ENCODE results near the gene DHRS1. TPM values are rescaled to one million over a fixed set of nuclear protein-coding genes. Genes with fewer than 3 reads are reported as not detected.

The DHRS1 gene
- total RNA-seq, 1 donor from 2014 or later = 84.2 TPM

DNA sequence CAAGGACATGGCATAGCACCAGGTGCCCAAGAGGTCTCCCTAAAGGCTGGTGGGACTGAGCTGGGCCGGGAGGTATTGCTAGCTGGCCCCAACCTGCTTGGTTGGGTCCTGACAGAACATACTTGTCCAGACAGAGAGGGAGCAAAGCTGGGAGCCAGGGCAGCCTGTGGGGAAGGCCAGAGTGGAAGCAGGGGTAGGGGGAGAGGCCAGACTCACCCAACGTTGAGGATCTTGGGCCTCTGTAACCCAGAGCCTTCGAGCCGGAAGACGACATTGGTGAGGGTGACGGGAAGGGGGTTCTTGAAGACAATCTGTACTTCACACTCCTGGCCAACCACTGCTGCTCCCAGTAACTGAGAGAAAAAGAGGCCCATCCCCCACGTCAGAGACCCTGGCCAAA is 45.6 kb downstream of the DHRS1 start:
- no peaks in the 10 kb centered on the region for H3K36me3 ChIP-seq
- no peak overlapping the region for H3K27ac ChIP-seq
- TF ChIP-seq POLR2AphosphoS5 (IDR thresholded peaks at IDR 0.05; ENCODE audit: insufficient read depth in 1 of 2, low read depth in 1 of 2) (no peak), POLR2A (IDR thresholded peaks at IDR 0.05) (no peak)
- TF ChIP-seq, protein P1, sequence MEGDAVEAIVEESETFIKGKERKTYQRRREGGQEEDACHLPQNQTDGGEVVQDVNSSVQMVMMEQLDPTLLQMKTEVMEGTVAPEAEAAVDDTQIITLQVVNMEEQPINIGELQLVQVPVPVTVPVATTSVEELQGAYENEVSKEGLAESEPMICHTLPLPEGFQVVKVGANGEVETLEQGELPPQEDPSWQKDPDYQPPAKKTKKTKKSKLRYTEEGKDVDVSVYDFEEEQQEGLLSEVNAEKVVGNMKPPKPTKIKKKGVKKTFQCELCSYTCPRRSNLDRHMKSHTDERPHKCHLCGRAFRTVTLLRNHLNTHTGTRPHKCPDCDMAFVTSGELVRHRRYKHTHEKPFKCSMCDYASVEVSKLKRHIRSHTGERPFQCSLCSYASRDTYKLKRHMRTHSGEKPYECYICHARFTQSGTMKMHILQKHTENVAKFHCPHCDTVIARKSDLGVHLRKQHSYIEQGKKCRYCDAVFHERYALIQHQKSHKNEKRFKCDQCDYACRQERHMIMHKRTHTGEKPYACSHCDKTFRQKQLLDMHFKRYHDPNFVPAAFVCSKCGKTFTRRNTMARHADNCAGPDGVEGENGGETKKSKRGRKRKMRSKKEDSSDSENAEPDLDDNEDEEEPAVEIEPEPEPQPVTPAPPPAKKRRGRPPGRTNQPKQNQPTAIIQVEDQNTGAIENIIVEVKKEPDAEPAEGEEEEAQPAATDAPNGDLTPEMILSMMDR (IDR thresholded peaks at IDR 0.05) = no peak
- intact Hi-C loops (cut with DNase I) = no loop called here
- no peak for DNase-seq (ENCODE audit: extremely low spot score in 2 of 2)
- H3K9me3 ChIP-seq = no peaks in the 10 kb centered on the region
- no peaks in the 10 kb centered on the region for H3K27me3 ChIP-seq
- no peak overlapping the region for H3K4me3 ChIP-seq
- peaks cover 3% of the 10 kb centered on the region for H3K4me1 ChIP-seq

DNA sequence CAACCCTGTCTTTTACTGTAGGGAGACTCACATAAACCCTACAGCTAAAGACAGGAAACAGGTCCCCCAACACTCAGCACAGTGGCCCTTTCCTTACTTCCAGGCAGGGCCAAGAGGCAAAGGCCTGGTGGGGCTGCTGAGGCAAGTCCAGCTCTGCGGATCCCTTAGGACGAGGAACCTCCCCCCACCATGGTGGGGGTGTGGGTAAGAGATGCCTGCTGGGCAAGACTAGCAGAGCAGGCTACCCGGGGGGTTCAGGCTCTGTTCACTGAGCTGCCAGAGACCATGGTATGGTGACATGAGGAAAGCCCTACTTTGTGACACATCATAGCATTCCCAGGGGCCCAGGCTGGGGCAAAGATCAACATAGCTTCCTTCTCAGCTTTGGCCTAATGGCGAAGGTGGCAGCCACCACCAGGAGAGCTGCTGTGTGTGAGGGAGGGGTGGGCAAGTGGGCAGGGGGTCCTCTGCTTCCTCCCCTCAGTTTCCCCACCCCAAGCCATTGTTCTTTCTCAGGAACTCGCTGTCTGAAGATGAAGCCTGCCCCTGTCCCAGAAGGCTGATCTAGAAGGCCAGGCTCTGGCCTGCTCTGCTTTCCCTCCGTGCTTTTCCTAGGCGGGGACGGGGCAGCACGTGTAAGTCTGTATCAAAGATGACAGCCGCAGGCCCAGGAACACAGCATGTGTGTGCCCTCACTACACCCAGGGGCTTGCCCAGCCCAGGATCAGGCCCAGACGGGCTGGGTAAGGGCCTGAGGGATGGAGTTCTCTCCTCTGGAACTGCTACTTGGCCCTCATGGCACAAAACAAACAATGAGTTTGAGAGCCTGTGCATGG is 47.1 kb downstream of the DHRS1 start:
- no peaks in the 10 kb centered on the region for H3K36me3 ChIP-seq
- DNase-seq (ENCODE audit: extremely low spot score in 2 of 2) = no peak

DNA sequence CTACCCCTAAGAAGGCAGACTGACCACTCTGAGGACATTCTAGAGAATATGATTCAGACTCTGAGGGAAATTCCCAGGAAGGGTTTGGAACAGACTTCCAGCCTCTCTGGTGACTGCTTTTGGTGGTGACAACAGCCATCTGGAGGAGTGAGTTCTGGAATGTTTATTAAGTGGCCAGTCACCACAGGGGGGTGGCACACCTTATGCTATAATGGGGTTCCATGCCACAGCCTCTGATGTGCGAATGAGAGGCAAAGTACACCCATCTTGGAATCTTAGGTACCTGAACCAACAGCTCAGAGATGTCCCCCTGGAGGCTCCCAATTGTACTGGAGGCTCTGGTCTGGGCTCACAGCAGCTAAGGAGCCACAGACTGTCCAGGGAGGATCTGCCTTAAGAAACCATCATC is 47.7 kb downstream of the DHRS1 start:
- Histone ChIP-seq H3K36me3 (no peaks in the 10 kb centered on the region), H3K27me3 (no peaks in the 10 kb centered on the region), H3K27ac (no peak overlapping the region), H3K9me3 (no peaks in the 10 kb centered on the region), H3K4me1 (no peaks in the 10 kb centered on the region), H3K4me3 (no peak overlapping the region)
- intact Hi-C loops (cut with DNase I) = no loop called here
- no peak for DNase-seq (ENCODE audit: extremely low spot score in 2 of 2)
- TF ChIP-seq POLR2AphosphoS5 (IDR thresholded peaks at IDR 0.05; ENCODE audit: insufficient read depth in 1 of 2, low read depth in 1 of 2) (no peak), POLR2A (IDR thresholded peaks at IDR 0.05) (no peak)
- TF ChIP-seq, protein P1 (IDR thresholded peaks at IDR 0.05) = no peak

More for the DNA sequence above, 47.1 kb downstream of the DHRS1 start:
- H3K27ac ChIP-seq = no peak overlapping the region
- no peak overlapping the region for H3K4me3 ChIP-seq
- H3K27me3 ChIP-seq = no peaks in the 10 kb centered on the region
- no peaks in the 10 kb centered on the region for H3K9me3 ChIP-seq
- intact Hi-C loops (cut with DNase I) = no loop called here
- H3K4me1 ChIP-seq = no peaks in the 10 kb centered on the region
- no peak for TF ChIP-seq POLR2AphosphoS5 (IDR thresholded peaks at IDR 0.05; ENCODE audit: insufficient read depth in 1 of 2, low read depth in 1 of 2)
- TF ChIP-seq, protein P1 (IDR thresholded peaks at IDR 0.05) = no peak
- no peak for TF ChIP-seq POLR2A (IDR thresholded peaks at IDR 0.05)

DNA sequence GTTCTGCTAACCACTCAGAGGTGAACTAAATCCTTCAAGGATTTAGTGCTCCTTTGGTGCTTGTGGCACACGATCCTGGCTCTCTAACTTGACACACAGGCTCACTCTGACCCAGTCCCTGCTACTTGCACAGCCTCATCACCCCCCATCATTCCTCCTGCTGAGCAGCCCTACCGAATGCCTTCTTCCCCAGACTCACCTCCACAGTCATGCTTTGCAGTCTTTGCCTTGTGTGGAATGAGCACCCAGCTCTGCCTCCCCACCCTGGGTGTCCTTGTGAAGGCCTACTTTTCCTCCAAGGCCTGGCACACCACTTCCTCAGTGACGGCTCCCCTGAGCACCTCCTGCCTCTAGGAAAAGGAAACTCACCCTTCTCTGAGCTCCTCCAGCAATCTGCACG is 49.2 kb downstream of the DHRS1 start:
- TF ChIP-seq POLR2AphosphoS5 (IDR thresholded peaks at IDR 0.05; ENCODE audit: insufficient read depth in 1 of 2, low read depth in 1 of 2) (no peak), POLR2A (IDR thresholded peaks at IDR 0.05) (no peak)
- TF ChIP-seq, protein P1 (IDR thresholded peaks at IDR 0.05) = no peak
- Histone ChIP-seq H3K9me3 (no peaks in the 10 kb centered on the region), H3K4me1 (no peaks in the 10 kb centered on the region), H3K27me3 (no peaks in the 10 kb centered on the region), H3K36me3 (no peaks in the 10 kb centered on the region), H3K27ac (no peak overlapping the region), H3K4me3 (no peak overlapping the region)
- DNase-seq (ENCODE audit: extremely low spot score in 2 of 2) = no peak
- intact Hi-C loops (cut with DNase I) = no loop called here

All from vagina (tissue), 2 donors.